GM23338 (cell line): ENCODE data around the gene CEP72. TPM values are rescaled to one million over a fixed set of nuclear protein-coding genes. Genes with fewer than 3 reads are reported as not detected.
"Not testable (repeated sequence)": the region's sequence is repeated elsewhere in the genome, so short reads cannot be mapped to it uniquely, and the experiment has no call there.

Source experiments
- ATAC-seq: fragments of 200-7000 bp; cut with Tn5 transposase; 3 replicates; pipeline ENCODE4 v1.9.1; 2020
- DNase-seq: peaks from one replicate; pipeline ENCODE4 v3.0.0-alpha.2; 2015; ENCODE audit warnings: low spot score
- H2AFZ ChIP-seq: fragments of 200-600 bp; sonication (generic); 2 replicates; pipeline ENCODE4 v1.8.0; 2016; ENCODE audit warnings: antibody characterized with exemption, mild to moderate bottlenecking, moderate library complexity
- H3F3A ChIP-seq: fragments of 200-600 bp; sonication (generic); replicated peaks from 2 replicates; pipeline ENCODE4 v1.8.0; 2017; ENCODE audit warnings: antibody characterized with exemption, mixed run types, low read depth
- H3K27ac ChIP-seq: fragments of 200-600 bp; sonication (generic); 2 replicates; pipeline ENCODE4 v1.6.1; 2016; ENCODE audit warnings: low read depth
- H3K27me3 ChIP-seq: fragments of 200-600 bp; sonication (generic); 2 replicates; pipeline ENCODE4 v1.8.0; 2016; ENCODE audit warnings: mild to moderate bottlenecking, mixed run types, moderate library complexity; ENCODE audit not compliant: insufficient read depth
- H3K36me3 ChIP-seq: fragments of 200-600 bp; sonication (generic); 2 replicates; pipeline ENCODE4 v1.8.0; 2016; ENCODE audit warnings: mild to moderate bottlenecking; ENCODE audit not compliant: insufficient read depth
- H3K4me1 ChIP-seq: fragments of 200-600 bp; sonication (generic); 2 replicates; pipeline ENCODE4 v1.8.0; 2016; ENCODE audit warnings: mild to moderate bottlenecking, moderate library complexity; ENCODE audit not compliant: insufficient read depth
- H3K4me2 ChIP-seq: fragments of 200-600 bp; sonication (generic); 2 replicates; pipeline ENCODE4 v1.7.1; 2017; ENCODE audit warnings: mixed run types
- H3K4me3 ChIP-seq: fragments of 200-600 bp; sonication (generic); 2 replicates; pipeline ENCODE4 v1.6.1; 2016; ENCODE audit warnings: mixed run types
- H3K79me2 ChIP-seq: fragments of 200-600 bp; sonication (generic); replicated peaks from 2 replicates; pipeline ENCODE4 v1.8.0; 2017; ENCODE audit warnings: mild to moderate bottlenecking; ENCODE audit not compliant: insufficient read depth
- H3K9me2 ChIP-seq: fragments of 200-600 bp; sonication (generic); 2 replicates; pipeline ENCODE4 v1.8.0; 2017; ENCODE audit not compliant: insufficient read depth
- H4K20me1 ChIP-seq: fragments of 200-600 bp; sonication (generic); replicated peaks from 2 replicates; pipeline ENCODE4 v1.8.0; 2017; ENCODE audit warnings: mild to moderate bottlenecking; ENCODE audit not compliant: insufficient read depth
- H3K27ac Mint-ChIP-seq: 2 replicates; pipeline ENCODE4 v1.8.0; 2020; ENCODE audit warnings: inconsistent platforms, mild to moderate bottlenecking, moderate library complexity, mixed read lengths
- H3K27me3 Mint-ChIP-seq: 3 replicates; pipeline ENCODE4 v1.8.0; 2022; ENCODE audit warnings: low read depth, mild to moderate bottlenecking, moderate library complexity, mixed read lengths, inconsistent platforms; ENCODE audit not compliant: insufficient read depth, poor library complexity
- H3K36me3 Mint-ChIP-seq: 3 replicates; pipeline ENCODE4 v1.8.0; 2021; ENCODE audit warnings: low read depth, mild to moderate bottlenecking, inconsistent platforms, moderate library complexity, mixed read lengths
- H3K4me1 Mint-ChIP-seq: 3 replicates; pipeline ENCODE4 v1.8.0; 2020; ENCODE audit warnings: mild to moderate bottlenecking, inconsistent platforms, mixed read lengths
- H3K4me3 Mint-ChIP-seq: 3 replicates; pipeline ENCODE4 v1.8.0; 2021; ENCODE audit warnings: moderate library complexity, mild to moderate bottlenecking, inconsistent platforms, mixed read lengths
- H3K9me3 Mint-ChIP-seq: 3 replicates; pipeline ENCODE4 v1.8.0; 2020; ENCODE audit warnings: moderate library complexity, mild to moderate bottlenecking, inconsistent platforms, mixed read lengths
- CREB1 ChIP-seq: fragments of 250-450 bp; sonication (Bioruptor Pico); IDR thresholded peaks from 2 replicates; pipeline ENCODE4 v1.5.0; 2020; ENCODE audit warnings: low read depth, mild to moderate bottlenecking, moderate library complexity
- CTCF ChIP-seq, 2 experiments: fragments of 200-600 bp in 1 of 2; sonication (generic) in 1 of 2; conservative IDR thresholded peaks; 2 replicates each; pipeline versions ENCODE4 v1.5.1 to v1.6.1; 2016 to 2017; ENCODE audit warnings: antibody characterized with exemption in 2 of 2, low read depth in 2 of 2, mild to moderate bottlenecking in 2 of 2, moderate library complexity in 1 of 2
- EZH2 ChIP-seq: fragments of 200-600 bp; sonication (generic); IDR thresholded peaks from one replicate; pipeline ENCODE4 v1.8.0; 2017; ENCODE audit warnings: antibody characterized with exemption, mild to moderate bottlenecking, low read depth; ENCODE audit not compliant: unreplicated experiment
- EZH2phosphoT487 ChIP-seq: fragments of 200-600 bp; sonication (generic); IDR thresholded peaks from one replicate; pipeline ENCODE4 v1.8.1; 2018; ENCODE audit warnings: antibody characterized with exemption; ENCODE audit not compliant: unreplicated experiment
- JUNB ChIP-seq: IDR thresholded peaks from one replicate; pipeline ENCODE4 v1.6.1; 2016; ENCODE audit warnings: antibody characterized with exemption; ENCODE audit not compliant: unreplicated experiment
- NANOG ChIP-seq: IDR thresholded peaks from 2 replicates; pipeline ENCODE4 v1.6.1; 2016; ENCODE audit warnings: antibody characterized with exemption, borderline replicate concordance
- POLR2AphosphoS5 ChIP-seq: IDR thresholded peaks from 2 replicates; pipeline ENCODE4 v1.6.1; 2016; ENCODE audit warnings: antibody characterized with exemption, low read depth
- REST ChIP-seq: IDR thresholded peaks from one replicate; pipeline ENCODE4 v1.6.1; 2018; ENCODE audit warnings: antibody characterized with exemption; ENCODE audit not compliant: unreplicated experiment
- STAT1 ChIP-seq: IDR thresholded peaks from one replicate; pipeline ENCODE4 v1.6.1; 2016; ENCODE audit warnings: antibody characterized with exemption; ENCODE audit not compliant: unreplicated experiment
- ZNF114 ChIP-seq: fragments of 250-450 bp; sonication (Bioruptor Pico); IDR thresholded peaks from 2 replicates; pipeline ENCODE4 v1.5.0; 2020; ENCODE audit warnings: mild to moderate bottlenecking, moderate library complexity
- ZNF331 ChIP-seq: fragments of 250-450 bp; sonication (Bioruptor Pico); IDR thresholded peaks from 2 replicates; pipeline ENCODE4 v1.5.0; 2020; ENCODE audit warnings: low read depth, mild to moderate bottlenecking, moderate library complexity
- polyA plus RNA-seq: library from polyadenylated mRNA; unstranded; fragments of >200 nt; fragmentation: Nextera tagmentation; extraction: Ambion mirVana; gene quantifications from 2 replicates; pipeline ENCODE4 v1.2.1, GENCODE V29; 2016
- total RNA-seq: library from RNA; depleted of rRNA; stranded (reverse); fragments of >200 nt; shearing (Covaris generic); gene quantifications from 2 replicates; pipeline ENCODE4 v1.2.3, GENCODE V29; 2014
- TF ChIP-seq, protein P1 (sequence below): fragments of 250-450 bp; sonication (Bioruptor Pico); IDR thresholded peaks from 2 replicates; pipeline ENCODE4 v1.5.0; 2020; ENCODE audit warnings: mild to moderate bottlenecking, moderate library complexity

Gene CEP72
- total and polyA plus RNA-seq, 2 experiments from 2014 or later, result 15.5 to 27.1 TPM

GRCh38 chr5:577214-577613 is 34.9 kb upstream of the CEP72 start:
- H4K20me1 ChIP-seq, H3K36me3 ChIP-seq, H3K4me3 Mint-ChIP-seq, H3F3A ChIP-seq, H3K9me2 ChIP-seq, DNase-seq, H3K27ac ChIP-seq, H3K27ac Mint-ChIP-seq, ATAC-seq, H3K79me2 ChIP-seq, H2AFZ ChIP-seq, H3K4me3 ChIP-seq, H3K27me3 ChIP-seq, H3K4me2 ChIP-seq, H3K36me3 Mint-ChIP-seq, H3K4me1 ChIP-seq: not testable (repeated sequence)
- peaks cover 16% of the 10 kb centered on the region for H3K4me1 Mint-ChIP-seq
- peaks cover 21% of the 10 kb centered on the region; the same call in 2 of the 3 replicates for H3K9me3 Mint-ChIP-seq
- H3K27me3 Mint-ChIP-seq, result peaks cover 13% of the 10 kb centered on the region

DNA sequence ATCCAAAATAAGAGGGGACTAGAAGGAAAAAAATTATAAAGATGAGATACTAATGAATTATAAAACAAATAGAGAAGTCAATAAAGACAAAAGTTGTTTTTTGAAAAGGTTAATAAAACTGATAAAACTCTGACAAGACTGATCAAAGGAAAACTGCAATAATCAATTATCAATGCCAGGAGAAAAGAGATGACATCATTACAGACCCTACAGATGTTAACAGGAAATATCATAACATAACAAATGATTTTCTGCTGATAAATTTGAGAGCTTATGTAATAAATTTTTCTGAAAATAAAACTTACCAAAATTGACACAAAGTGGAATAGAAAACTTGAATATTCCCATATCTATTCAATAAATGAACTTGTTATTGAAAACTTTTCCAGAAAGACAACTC is 34.3 kb upstream of the CEP72 start:
- H3K4me3 ChIP-seq, result no peak overlapping the region
- no peak overlapping the region for H3K27ac ChIP-seq
- no peak overlapping the region for H2AFZ ChIP-seq
- no peaks in the 10 kb centered on the region for H4K20me1 ChIP-seq
- peaks cover 19% of the 10 kb centered on the region for H3K27me3 Mint-ChIP-seq
- no peaks in the 10 kb centered on the region; the same call in 1 of the 2 replicates for H3K4me1 ChIP-seq
- no peaks in the 10 kb centered on the region for H3K27me3 ChIP-seq
- H3K9me3 Mint-ChIP-seq, result peaks cover 21% of the 10 kb centered on the region; the same call in 2 of the 3 replicates
- H3K36me3 Mint-ChIP-seq, result peaks cover 4% of the 10 kb centered on the region; the same call in 1 of the 3 replicates
- H3K4me1 Mint-ChIP-seq, result peaks cover 16% of the 10 kb centered on the region
- DNase-seq (no peak), ATAC-seq (no peak)
- no peaks in the 10 kb centered on the region for H3K79me2 ChIP-seq
- no peak overlapping the region for H3K4me3 Mint-ChIP-seq
- no peak overlapping the region for H3K27ac Mint-ChIP-seq
- no peak overlapping the region for H3K4me2 ChIP-seq
- H3F3A ChIP-seq, result no peaks in the 10 kb centered on the region
- H3K36me3 ChIP-seq, result no peaks in the 10 kb centered on the region
- no peaks in the 10 kb centered on the region for H3K9me2 ChIP-seq
- no peak for TF ChIP-seq EZH2
- TF ChIP-seq JUNB, result no peak
- no peak for TF ChIP-seq POLR2AphosphoS5
- no peak for TF ChIP-seq CREB1 (CRISPR knock-in tag)
- TF ChIP-seq EZH2phosphoT487, result no peak
- TF ChIP-seq, protein P1, sequence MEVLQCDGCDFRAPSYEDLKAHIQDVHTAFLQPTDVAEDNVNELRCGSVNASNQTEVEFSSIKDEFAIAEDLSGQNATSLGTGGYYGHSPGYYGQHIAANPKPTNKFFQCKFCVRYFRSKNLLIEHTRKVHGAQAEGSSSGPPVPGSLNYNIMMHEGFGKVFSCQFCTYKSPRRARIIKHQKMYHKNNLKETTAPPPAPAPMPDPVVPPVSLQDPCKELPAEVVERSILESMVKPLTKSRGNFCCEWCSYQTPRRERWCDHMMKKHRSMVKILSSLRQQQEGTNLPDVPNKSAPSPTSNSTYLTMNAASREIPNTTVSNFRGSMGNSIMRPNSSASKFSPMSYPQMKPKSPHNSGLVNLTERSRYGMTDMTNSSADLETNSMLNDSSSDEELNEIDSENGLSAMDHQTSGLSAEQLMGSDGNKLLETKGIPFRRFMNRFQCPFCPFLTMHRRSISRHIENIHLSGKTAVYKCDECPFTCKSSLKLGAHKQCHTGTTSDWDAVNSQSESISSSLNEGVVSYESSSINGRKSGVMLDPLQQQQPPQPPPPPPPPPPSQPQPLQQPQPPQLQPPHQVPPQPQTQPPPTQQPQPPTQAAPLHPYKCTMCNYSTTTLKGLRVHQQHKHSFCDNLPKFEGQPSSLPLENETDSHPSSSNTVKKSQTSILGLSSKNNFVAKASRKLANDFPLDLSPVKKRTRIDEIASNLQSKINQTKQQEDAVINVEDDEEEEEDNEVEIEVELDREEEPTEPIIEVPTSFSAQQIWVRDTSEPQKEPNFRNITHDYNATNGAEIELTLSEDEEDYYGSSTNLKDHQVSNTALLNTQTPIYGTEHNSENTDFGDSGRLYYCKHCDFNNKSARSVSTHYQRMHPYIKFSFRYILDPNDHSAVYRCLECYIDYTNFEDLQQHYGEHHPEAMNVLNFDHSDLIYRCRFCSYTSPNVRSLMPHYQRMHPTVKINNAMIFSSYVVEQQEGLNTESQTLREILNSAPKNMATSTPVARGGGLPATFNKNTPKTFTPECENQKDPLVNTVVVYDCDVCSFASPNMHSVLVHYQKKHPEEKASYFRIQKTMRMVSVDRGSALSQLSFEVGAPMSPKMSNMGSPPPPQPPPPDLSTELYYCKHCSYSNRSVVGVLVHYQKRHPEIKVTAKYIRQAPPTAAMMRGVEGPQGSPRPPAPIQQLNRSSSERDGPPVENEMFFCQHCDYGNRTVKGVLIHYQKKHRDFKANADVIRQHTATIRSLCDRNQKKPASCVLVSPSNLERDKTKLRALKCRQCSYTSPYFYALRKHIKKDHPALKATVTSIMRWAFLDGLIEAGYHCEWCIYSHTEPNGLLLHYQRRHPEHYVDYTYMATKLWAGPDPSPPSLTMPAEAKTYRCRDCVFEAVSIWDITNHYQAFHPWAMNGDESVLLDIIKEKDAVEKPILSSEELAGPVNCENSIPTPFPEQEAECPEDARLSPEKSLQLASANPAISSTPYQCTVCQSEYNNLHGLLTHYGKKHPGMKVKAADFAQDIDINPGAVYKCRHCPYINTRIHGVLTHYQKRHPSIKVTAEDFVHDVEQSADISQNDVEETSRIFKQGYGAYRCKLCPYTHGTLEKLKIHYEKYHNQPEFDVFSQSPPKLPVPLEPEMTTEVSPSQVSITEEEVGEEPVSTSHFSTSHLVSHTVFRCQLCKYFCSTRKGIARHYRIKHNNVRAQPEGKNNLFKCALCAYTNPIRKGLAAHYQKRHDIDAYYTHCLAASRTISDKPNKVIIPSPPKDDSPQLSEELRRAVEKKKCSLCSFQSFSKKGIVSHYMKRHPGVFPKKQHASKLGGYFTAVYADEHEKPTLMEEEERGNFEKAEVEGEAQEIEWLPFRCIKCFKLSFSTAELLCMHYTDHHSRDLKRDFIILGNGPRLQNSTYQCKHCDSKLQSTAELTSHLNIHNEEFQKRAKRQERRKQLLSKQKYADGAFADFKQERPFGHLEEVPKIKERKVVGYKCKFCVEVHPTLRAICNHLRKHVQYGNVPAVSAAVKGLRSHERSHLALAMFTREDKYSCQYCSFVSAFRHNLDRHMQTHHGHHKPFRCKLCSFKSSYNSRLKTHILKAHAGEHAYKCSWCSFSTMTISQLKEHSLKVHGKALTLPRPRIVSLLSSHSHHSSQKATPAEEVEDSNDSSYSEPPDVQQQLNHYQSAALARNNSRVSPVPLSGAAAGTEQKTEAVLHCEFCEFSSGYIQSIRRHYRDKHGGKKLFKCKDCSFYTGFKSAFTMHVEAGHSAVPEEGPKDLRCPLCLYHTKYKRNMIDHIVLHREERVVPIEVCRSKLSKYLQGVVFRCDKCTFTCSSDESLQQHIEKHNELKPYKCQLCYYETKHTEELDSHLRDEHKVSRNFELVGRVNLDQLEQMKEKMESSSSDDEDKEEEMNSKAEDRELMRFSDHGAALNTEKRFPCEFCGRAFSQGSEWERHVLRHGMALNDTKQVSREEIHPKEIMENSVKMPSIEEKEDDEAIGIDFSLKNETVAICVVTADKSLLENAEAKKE (CRISPR knock-in tag), result no peak
- no peak for TF ChIP-seq CTCF (conservative IDR thresholded peaks at IDR 0.05; ENCODE audit: low read depth in 2 of 2)
- no peak for TF ChIP-seq ZNF331 (CRISPR knock-in tag)
- no peak for TF ChIP-seq REST
- TF ChIP-seq ZNF114 (CRISPR knock-in tag), result no peak
- no peak for TF ChIP-seq STAT1
- no peak for TF ChIP-seq NANOG
